HG03280 (cell line): Measurements from ENCODE around the gene PMM2.
A peak's percentile ranks its signal among the peaks of the same experiment; 100 is the strongest.

Experiments
- ATAC-seq: cut with Tn5 transposase; IDR thresholded peaks from one replicate; pipeline ENCODE4 v1.9.1; 2021; ENCODE audit warnings: mild to moderate bottlenecking, moderate library complexity; ENCODE audit not compliant: unreplicated experiment

PMM2 gene

DNA sequence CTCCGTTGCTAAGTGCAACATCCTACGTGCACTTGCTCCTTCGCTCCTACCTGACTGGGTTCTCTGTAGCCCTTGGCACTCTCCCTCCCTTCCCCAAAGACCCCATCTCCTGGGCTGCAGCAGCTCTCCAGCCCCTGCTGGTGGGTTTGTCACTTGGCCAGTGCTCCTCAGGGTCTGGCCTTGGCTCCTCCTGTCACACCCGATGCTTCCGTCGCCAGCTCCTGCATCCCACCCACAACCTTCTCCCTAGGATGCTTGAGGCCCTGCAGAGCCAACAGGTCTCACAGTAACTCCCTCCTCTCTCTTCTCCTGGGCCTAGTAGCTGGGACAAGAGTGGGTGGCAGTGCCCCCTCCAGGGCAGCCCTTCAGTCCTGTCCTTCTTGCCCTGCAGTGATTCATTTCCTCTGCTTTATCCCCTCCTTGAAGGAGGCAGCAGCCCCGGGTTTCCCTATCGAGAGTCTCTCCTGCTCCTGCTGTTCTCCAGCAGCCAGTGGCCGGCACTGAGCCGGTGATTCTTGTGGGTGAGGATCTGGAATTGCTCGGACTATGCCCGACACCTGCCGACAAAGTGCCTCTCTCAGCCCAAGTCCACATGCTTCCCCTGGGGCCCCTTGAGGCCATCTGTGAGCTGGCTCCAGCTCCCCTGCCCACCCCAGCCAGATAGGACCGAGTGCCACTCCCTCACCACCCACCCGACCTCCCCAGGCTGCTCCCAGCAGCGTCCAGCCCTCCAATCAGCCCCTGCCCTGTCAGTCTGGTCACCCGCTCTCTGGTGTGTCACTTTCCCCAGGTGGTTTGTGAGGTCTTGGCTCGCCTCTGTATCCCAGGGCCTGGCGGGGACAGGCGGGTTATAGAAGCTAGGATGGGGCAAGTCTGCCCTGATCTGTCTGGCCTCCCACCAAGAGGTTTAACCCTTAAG, 88.3 kb downstream of the PMM2 start:
- no peak for ATAC-seq

GRCh38 chr16:8886593-8887430, 89.2 kb downstream of the PMM2 start:
- no peak for ATAC-seq

DNA sequence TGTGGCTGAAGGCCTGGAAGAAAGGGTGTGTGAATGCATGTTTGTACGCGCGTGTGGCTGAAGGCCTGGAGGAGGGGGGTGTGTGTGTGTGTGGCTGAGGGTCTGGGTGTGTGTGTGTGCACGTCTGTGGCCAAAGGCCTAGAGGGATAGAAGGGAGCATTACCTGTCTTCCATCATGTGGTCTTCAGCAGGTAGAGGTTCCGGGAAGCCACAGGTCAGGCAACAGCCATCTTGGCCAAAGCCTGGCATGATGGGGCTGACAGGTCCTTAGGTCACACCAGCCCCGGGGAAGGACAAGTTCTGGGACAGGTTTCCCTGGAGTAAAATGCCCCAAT, 89.8 kb downstream of the PMM2 start:
- no peak for ATAC-seq

DNA sequence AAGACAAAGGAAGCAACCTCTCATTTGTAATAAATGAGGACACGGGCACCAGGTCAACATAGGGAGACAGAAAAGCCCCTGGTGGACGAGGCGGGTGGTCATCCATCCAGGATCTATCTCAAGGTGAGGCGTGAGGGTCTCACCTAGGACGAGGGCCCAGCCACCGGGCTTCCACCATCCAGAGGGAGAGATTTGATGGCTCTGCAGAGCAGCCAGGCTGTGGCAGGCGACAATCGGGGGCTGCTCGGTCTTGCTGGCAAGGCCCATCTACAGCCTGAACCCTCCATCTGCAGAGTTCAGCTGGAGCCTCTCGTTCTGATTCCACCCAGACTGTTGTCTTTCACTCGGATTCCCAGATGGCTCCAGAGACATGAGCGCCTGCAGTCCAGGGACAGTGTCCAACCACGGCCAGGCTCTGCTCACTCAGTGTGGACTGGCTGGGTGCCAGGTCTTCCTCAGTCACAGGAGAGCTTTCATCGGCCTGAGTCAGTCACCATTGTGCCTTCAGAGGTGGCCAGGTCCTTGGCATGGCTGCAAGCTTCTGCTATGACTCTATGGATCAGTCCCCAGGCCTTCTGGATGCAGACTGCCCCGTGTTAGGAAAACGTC, 90.4 kb downstream of the PMM2 start:
- no peak for ATAC-seq

DNA sequence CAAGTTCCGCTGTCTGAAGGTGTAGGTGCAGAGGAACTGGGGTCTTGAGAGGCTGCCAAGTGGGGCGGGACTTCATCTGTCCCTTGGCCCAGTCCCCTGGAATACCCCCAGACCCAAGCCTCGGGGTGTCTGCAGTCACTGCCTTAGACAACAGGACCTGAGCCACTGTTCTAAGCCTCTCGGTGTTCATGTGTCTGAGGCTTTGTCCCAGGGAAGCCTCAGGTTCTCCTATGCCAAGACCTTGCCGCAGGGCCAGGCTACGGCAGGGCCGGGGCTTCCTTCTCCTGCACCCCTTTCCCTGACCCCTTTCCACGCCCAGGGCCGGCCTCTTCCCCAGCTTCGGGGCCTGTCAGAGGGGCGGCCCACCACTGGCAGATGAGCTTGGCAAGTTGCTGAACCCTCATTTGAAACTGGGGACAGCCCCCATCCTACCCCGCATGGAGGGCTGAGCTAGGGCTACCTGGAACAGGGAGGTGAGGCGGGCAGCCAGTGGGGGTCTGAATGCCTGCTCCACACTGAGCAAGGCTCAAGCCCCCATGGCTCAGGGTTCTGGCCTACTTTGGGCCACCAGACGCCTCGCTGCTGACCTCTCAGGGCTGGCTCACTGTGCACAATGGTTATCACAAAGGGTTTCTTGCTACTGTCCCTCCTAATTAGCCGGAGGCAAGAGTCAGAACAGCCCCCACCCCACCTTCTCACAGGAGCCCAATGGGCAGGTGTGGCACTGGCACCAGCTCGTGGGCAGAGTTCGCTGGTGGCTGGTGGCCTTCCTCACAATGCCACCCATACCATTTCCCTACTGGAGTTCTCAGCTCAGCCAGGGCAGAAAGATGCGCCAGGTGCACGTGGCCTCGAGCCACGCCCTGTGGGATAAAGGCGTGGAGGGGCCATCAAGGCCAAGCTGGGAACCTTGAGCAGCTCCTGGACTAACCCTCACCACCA, 91.6 kb downstream of the PMM2 start:
- ATAC-seq, result no peak

DNA sequence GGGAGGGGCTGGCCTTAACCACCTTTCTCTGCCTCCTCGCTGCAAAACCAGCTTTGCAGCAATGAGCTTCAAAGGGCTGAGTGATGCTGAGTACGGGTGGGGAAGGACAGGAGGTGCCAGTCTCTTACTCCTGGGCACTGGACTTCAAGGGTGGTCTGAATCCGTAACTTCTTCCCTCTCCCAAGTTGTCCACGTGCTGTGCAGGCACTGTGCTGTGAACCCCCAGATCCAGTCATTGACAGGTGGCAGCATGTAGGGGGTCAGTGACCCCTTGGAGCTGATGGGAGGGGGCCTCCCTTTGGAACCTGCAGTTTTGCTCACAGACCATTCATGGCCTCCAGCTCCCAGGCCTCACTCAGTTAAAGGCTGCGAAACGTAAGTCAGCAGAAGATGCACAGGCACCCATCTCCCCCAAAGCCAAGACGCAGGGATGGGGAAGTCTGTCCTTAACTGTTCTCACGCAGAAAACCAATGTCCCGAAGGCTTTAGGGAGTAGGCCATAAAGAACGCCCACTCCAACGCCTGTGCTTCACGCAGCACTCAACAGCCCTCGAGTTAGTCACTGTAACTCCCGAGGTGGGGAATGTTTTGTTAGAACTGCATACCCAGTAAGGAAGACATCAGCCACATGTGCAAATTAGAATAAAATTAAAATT, 92.4 kb downstream of the PMM2 start:
- no peak for ATAC-seq

DNA sequence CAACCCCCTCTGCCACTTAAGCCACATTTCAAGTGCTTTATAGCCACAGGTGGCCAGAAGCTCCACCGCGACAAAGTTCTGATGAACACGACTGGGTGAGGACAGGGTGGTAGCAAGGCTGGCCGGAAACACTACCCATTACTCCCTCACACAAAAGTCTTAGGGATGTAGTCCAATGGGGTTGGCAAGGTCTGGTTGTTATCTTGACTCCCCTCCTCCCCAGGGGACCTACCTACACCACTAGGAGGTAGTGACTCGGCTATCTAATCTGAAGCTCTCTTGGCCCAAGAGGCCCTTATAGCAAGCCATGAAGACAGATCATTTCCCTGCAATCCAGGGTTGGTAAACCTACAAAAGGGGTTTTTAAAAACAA, 92.9 kb downstream of the PMM2 start:
- no peak for ATAC-seq

DNA sequence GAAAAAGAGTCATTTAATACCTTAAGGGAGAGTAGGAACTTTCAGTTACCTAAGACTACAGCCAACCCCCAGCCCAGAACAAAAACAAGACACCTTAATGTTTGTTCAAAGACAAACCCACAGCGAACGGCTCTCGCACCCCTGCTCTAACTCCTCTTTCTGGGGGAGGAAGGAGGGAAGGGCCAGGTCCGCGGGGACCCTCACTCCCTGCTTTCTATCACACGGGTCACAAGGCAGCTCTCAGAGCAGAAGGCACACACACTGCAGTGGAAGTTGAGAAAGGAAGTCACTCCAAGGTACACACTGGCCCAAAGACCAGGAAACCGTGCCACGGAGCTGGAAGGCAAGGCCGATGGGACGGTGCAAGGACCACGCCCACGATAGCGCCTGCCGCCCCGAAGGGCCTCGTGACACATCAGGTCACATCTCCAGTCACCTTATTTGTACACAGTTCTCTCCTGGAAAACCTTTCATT, 94.5 kb downstream of the PMM2 start:
- peak; percentile 18 for ATAC-seq

DNA sequence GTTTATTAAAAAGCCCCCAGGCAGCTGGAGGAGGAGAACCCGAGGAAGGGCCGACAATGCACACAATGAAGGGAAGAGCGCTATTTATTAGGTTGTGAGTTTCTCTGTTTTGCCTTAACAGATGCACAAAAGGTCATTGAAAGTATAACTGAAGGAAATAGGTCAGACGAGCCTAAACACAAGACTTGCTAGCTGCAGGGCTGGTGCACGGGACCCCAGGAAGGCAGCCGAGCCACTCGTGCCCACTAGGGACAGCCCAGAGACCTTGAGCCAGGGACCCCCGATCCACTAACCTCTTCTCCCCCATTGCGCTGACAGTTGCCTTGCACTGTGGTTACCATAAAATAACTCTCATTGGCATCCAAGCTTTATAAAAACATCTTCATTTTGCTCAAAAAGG, 95.8 kb downstream of the PMM2 start:
- ATAC-seq, result no peak

DNA sequence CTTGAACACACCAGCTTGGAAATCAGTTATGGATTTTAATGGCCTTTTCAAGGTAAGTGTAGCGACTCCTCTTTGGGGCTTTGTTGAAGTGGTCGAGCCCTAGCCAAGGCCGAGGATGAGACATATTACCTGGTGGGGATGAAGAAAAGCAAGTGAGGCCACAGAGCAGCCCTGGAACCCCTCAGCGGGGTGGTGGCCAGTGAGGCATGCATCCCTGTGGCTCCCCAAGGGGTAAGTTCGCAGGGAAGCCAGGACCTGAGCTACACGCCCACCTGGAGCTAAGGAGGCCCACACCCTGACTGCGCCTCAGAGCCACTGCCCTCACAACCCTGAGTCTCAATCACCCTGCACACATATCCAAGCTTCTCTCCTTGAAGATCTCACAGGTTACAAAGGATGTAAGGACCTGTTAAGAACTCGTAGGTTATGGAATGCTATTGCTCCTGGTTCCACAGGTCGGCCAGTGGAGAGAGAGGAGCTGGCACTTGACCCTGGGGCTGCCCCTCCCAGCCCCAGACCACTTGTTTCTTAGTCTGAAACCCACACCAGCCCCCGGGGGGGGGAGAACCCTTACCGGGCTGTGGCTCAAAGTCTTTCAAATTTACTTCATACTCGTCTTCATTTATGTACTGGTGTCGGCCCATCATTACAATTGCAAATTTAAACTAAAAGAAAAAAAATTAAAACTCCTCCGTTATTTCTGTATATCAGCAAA, 96.5 kb downstream of the PMM2 start:
- ATAC-seq, result no peak

- no peak for ATAC-seq
Observed at GRCh38 chr16:8894736-8895334, 97.2 kb downstream of the PMM2 start.

DNA sequence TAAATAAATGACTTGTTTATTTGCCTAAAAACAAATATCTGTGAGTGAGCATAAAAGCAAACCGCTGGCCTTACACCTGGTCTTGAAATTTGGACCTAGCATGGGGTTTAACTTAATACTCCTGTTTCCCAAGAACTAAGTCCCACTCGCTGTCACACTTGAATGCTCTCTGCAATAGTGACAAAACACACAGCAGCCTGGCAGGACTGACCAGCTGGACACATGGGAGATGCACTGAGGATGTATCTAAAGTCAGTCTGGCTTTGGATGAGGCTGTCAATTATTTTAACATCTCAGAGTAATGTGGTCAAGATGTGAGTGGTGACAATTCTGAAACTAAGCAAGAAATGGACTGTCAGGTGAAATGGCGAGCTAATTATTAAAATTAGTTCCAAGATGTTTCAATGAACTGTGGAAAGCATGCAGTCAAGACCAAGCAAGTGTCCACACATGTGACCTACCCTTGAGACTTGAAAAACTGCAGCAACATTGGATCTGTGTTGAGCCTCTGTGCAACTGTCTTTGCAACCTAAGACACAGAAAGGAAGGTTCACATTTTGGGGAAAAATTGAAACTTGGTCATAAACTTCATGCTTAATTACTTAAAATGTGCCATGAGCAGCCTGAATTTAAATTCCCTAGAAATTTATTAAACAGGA, 101.2 kb downstream of the PMM2 start:
- ATAC-seq, result no peak
